K562 (cell line): ENCODE data around the gene LRRC25. TPM values are rescaled to one million over a fixed set of nuclear protein-coding genes. Genes with fewer than 3 reads are reported as not detected.

Experiments used
- CXXC5 ChIP-seq: fragments of 250-450 bp; sonication (Bioruptor Pico); IDR thresholded peaks from 2 replicates; pipeline ENCODE4 v1.8.0; 2022; ENCODE audit warnings: inconsistent platforms, mild to moderate bottlenecking, moderate library complexity
- FOXJ3 ChIP-seq: sonication (generic); formaldehyde crosslinking; IDR thresholded peaks from 2 replicates; pipeline ENCODE4 v1.4.0; 2020; ENCODE audit warnings: mild to moderate bottlenecking, missing genetic modification reagents
- HDAC1 ChIP-seq, 2 experiments: fragments of 450-650 bp; IDR thresholded peaks; 2 replicates each; pipeline ENCODE4 v1.6.1; 2016 to 2017; ENCODE audit warnings: inconsistent platforms in 1 of 2, mild to moderate bottlenecking in 1 of 2, moderate library complexity in 1 of 2
- HSF4 ChIP-seq: fragments of 250-450 bp; sonication (Bioruptor Pico); IDR thresholded peaks from 2 replicates; pipeline ENCODE4 v2.1.2; 2022; ENCODE audit warnings: mild to moderate bottlenecking, moderate library complexity, borderline replicate concordance
- NR4A1 ChIP-seq, 2 experiments: fragments of 250-450 bp in 1 of 2; fragments of 450-650 bp in 1 of 2; sonication (Bioruptor Pico) in 1 of 2; IDR thresholded peaks; 2 replicates each; pipeline versions ENCODE4 v1.4.0 to v1.6.1; 2016 to 2020; ENCODE audit warnings: mild to moderate bottlenecking in 2 of 2, missing compliant biosample characterization in 1 of 2, missing genetic modification characterization in 1 of 2, moderate library complexity in 1 of 2
- RCOR1 ChIP-seq, 2 experiments: IDR thresholded peaks; 2 replicates each; pipeline ENCODE4 v1.6.1; 2012; ENCODE audit warnings: low read depth in 2 of 2, low read length in 2 of 2, borderline replicate concordance in 1 of 2, improper control_type of control experiment in 1 of 2
- ZBTB40 ChIP-seq, 2 experiments: fragments of 450-650 bp in 1 of 2; sonication (generic) in 1 of 2; formaldehyde crosslinking in 1 of 2; IDR thresholded peaks; 2 replicates each; pipeline versions ENCODE4 v1.7.1 to v1.9.0; 2016 to 2022; ENCODE audit warnings: inconsistent platforms in 1 of 2, mild to moderate bottlenecking in 1 of 2, missing genetic modification reagents in 1 of 2
- ZFP30 ChIP-seq: fragments of 250-450 bp; sonication (Bioruptor Pico); IDR thresholded peaks from 2 replicates; pipeline ENCODE4 v1.8.0; 2022; ENCODE audit warnings: moderate library complexity, mild to moderate bottlenecking, inconsistent platforms, borderline replicate concordance
- ZHX1 ChIP-seq: fragments of 150-350 bp; conservative IDR thresholded peaks from 2 replicates; pipeline ENCODE4 v1.6.1; 2014; ENCODE audit warnings: low read length
- ZNF23 ChIP-seq: fragments of 250-450 bp; sonication (Bioruptor Pico); IDR thresholded peaks from 2 replicates; pipeline ENCODE4 v1.4.0; 2020; ENCODE audit warnings: mild to moderate bottlenecking
- ZNF584 ChIP-seq: fragments of 200-800 bp; sonication (Bioruptor generic); IDR thresholded peaks from 2 replicates; pipeline ENCODE4 v1.6.1; 2016; ENCODE audit warnings: low read depth, mild to moderate bottlenecking, missing genetic modification characterization, missing compliant biosample characterization
- ZNF740 ChIP-seq, 3 experiments: fragments of 200-800 bp in 1 of 3; sonication (Bioruptor generic) in 1 of 3; sonication (generic) in 1 of 3; formaldehyde crosslinking in 1 of 3; IDR thresholded peaks; 2 replicates each; pipeline versions ENCODE4 v1.6.1 to v1.8.0; 2016 to 2022; ENCODE audit warnings: mild to moderate bottlenecking in 2 of 3, missing compliant biosample characterization in 2 of 3, missing genetic modification characterization in 2 of 3, missing genetic modification reagents in 1 of 3
- polyA plus RNA-seq, 8 experiments: library from polyadenylated mRNA; depleted of rRNA in 4 of 8; stranded (reverse) in 5 of 8; unstranded in 3 of 8; fragments of >200 nt; fragmentation: Nextera tagmentation in 2 of 8; fragmentation: Illumina TruSeq in 1 of 8; extraction: Ambion mirVana in 2 of 8; extraction: Trizol in 1 of 8; gene quantifications; 2 replicates each; pipeline versions ENCODE4 v1.2.1 to v1.2.3, GENCODE V29; 2011 to 2014; ENCODE audit warnings: inconsistent platforms in 1 of 8, missing spikeins in 1 of 8
- total RNA-seq, 7 experiments: library from RNA; depleted of rRNA in 6 of 7; stranded (reverse); fragments of >200 nt in 6 of 7; fragmentation: Illumina TruSeq in 2 of 7; extraction: Trizol in 2 of 7; gene quantifications; 2 replicates each; pipeline versions ENCODE4 v1.2.1 to v1.2.3, GENCODE V29; 2011 to 2021; ENCODE audit warnings: low replicate concordance in 1 of 7

LRRC25 gene
- total and polyA plus RNA-seq, 9 of the 15 experiments (the other 6 are each of a cell fraction or from before 2014, with no cell fraction given), result 0.07 to 0.36 (median 0.10) TPM; not detected in 3

- no peak for TF ChIP-seq ZNF740 (CRISPR knock-in tag; IDR thresholded peaks at IDR 0.05)
- peak in 1 of 2 experiments; percentile 58; a peak in 1 of 4 replicates for TF ChIP-seq ZNF740 (tag; IDR thresholded peaks at IDR 0.05)
- TF ChIP-seq RCOR1 (IDR thresholded peaks at IDR 0.05; ENCODE audit: borderline replicate concordance in 1 of 2, low read depth in 2 of 2, low read length in 2 of 2), result peak; percentile 6 to 9; a peak in 1 of 4 replicates
- TF ChIP-seq ZNF584, result peak; percentile 70; the same call in 1 of the 2 replicates
- TF ChIP-seq HSF4 (CRISPR knock-in tag), result no peak
- TF ChIP-seq FOXJ3 (CRISPR knock-in tag), result no peak
- no peak for TF ChIP-seq ZHX1
- TF ChIP-seq HDAC1 (IDR thresholded peaks at IDR 0.05), result peak in 1 of 2 experiments; percentile 40; a peak in 1 of 4 replicates
- TF ChIP-seq CXXC5, result peak; percentile 37; the same call in 1 of the 2 replicates
- TF ChIP-seq ZBTB40 (IDR thresholded peaks at IDR 0.05), result no peak
- TF ChIP-seq ZBTB40 (CRISPR knock-in tag; IDR thresholded peaks at IDR 0.05), result no peak
- no peak for TF ChIP-seq NR4A1 (CRISPR knock-in tag; IDR thresholded peaks at IDR 0.05)
- peak; percentile 52; the same call in 1 of the 2 replicates for TF ChIP-seq NR4A1 (tag; IDR thresholded peaks at IDR 0.05)
- no peak for TF ChIP-seq ZFP30 (CRISPR knock-in tag)
- TF ChIP-seq ZNF23 (CRISPR knock-in tag), result no peak
Measured at GRCh38 chr19:18362934-18363542, 34.4 kb downstream of the LRRC25 start (continued).
